Measurements from ENCODE around the gene ME3.

DNA sequence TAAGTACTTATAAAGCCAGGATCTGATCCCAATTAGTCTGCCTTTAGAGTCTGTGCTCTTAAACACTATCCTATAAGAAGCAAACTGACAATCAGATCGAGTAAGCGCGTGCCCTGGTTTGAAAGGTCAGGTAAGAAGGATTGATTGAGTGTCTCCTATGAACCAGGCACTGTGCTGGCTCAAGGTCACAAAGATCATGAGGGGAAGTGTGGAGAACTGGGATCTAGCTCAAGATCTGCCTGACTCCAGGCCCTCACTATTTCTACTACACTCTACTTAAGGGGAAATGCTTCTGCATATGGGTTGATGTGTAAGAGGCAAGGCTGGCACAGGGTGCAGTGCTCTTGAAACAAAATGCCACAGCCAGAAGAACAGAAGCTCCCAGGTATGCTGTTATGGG, 77.0 kb downstream of the ME3 start:
- TF ChIP-seq, protein P1, sequence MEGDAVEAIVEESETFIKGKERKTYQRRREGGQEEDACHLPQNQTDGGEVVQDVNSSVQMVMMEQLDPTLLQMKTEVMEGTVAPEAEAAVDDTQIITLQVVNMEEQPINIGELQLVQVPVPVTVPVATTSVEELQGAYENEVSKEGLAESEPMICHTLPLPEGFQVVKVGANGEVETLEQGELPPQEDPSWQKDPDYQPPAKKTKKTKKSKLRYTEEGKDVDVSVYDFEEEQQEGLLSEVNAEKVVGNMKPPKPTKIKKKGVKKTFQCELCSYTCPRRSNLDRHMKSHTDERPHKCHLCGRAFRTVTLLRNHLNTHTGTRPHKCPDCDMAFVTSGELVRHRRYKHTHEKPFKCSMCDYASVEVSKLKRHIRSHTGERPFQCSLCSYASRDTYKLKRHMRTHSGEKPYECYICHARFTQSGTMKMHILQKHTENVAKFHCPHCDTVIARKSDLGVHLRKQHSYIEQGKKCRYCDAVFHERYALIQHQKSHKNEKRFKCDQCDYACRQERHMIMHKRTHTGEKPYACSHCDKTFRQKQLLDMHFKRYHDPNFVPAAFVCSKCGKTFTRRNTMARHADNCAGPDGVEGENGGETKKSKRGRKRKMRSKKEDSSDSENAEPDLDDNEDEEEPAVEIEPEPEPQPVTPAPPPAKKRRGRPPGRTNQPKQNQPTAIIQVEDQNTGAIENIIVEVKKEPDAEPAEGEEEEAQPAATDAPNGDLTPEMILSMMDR (IDR thresholded peaks at IDR 0.05; ENCODE audit: low read length) = no peak
- TF ChIP-seq EZH2 (optimal IDR thresholded peaks at IDR 0.05; ENCODE audit: low read depth, low read length) (no peak), EZH2phosphoT487 (IDR thresholded peaks at IDR 0.05; ENCODE audit: low read length) (no peak)

All from MM.1S (cell line).